OCI-LY7 (cell line): ENCODE data around the gene UGP2. TPM values are rescaled to one million over a fixed set of nuclear protein-coding genes. Genes with fewer than 3 reads are reported as not detected.

Experiments
- BruUV-seq: library from RNA; stranded (reverse); fragments of 400-500 nt; replicated peaks from 2 replicates; lab custom pipeline; 2021; lab: Mats Ljungman, UMichigan
- CTCF ChIA-PET: fragments of 300-600 bp; sonication (Branson Sonifier 250); formaldehyde crosslinking; loops from one replicate; lab custom pipeline; 2022; ENCODE audit warnings: antibody characterized with exemption; ENCODE audit not compliant: unreplicated experiment; lab: Charles Lee
- POLR2A ChIA-PET: fragments of 300-600 bp; sonication (Branson Sonifier 250); formaldehyde crosslinking; loops from one replicate; lab custom pipeline; 2022; ENCODE audit warnings: antibody characterized with exemption; lab: Charles Lee
- DNase-seq: peaks from one replicate; pipeline ENCODE4 v3.0.0-alpha.2; 2015; ENCODE audit warnings: low spot score
- H2AFZ ChIP-seq: fragments of 200-600 bp; sonication (generic), shearing (Covaris generic); 2 replicates; pipeline ENCODE4 v1.6.1; 2014; ENCODE audit warnings: mild to moderate bottlenecking, antibody characterized with exemption, low read length, moderate library complexity
- H3K27ac ChIP-seq: fragments of 200-600 bp; sonication (generic); 2 replicates; pipeline ENCODE4 v1.5.1; 2014; ENCODE audit warnings: mixed run types, low read depth, mild to moderate bottlenecking, moderate library complexity, low read length, inconsistent platforms; ENCODE audit not compliant: poor library complexity, severe bottlenecking
- H3K36me3 ChIP-seq: fragments of 200-600 bp; sonication (generic); 2 replicates; pipeline ENCODE4 v1.6.1; 2014; ENCODE audit warnings: mild to moderate bottlenecking, antibody characterized with exemption, low read length, moderate library complexity, mixed read lengths; ENCODE audit not compliant: insufficient read depth
- H3K4me1 ChIP-seq: fragments of 200-600 bp; sonication (generic); 2 replicates; pipeline ENCODE4 v1.5.1; 2014; ENCODE audit warnings: mild to moderate bottlenecking, low read length; ENCODE audit not compliant: insufficient read depth, poor library complexity, severe bottlenecking
- H3K4me2 ChIP-seq: fragments of 200-600 bp; sonication (generic); 2 replicates; pipeline ENCODE4 v1.6.1; 2014; ENCODE audit warnings: mild to moderate bottlenecking, low read length
- H3K4me3 ChIP-seq: fragments of 200-600 bp; sonication (generic); 2 replicates; pipeline ENCODE4 v1.5.1; 2014; ENCODE audit warnings: mild to moderate bottlenecking, low read depth, low read length; ENCODE audit not compliant: poor library complexity, severe bottlenecking
- H3K79me2 ChIP-seq: fragments of 200-600 bp; sonication (generic); 2 replicates; pipeline ENCODE4 v1.6.1; 2016; ENCODE audit warnings: low read depth, mild to moderate bottlenecking, low read length, moderate library complexity, mixed read lengths; ENCODE audit not compliant: insufficient read depth
- H3K9me2 ChIP-seq: fragments of 200-600 bp; sonication (generic); 2 replicates; pipeline ENCODE4 v1.6.1; 2016; ENCODE audit warnings: mild to moderate bottlenecking, low read length, mixed read lengths; ENCODE audit not compliant: insufficient read depth
- H3K9me3 ChIP-seq: fragments of 200-600 bp; sonication (generic); 2 replicates; pipeline ENCODE4 v1.6.1; 2014; ENCODE audit warnings: mild to moderate bottlenecking, mixed run types, low read length, mixed read lengths
- H4K20me1 ChIP-seq: fragments of 200-600 bp; sonication (generic); 2 replicates; pipeline ENCODE4 v1.6.1; 2014; ENCODE audit warnings: mild to moderate bottlenecking, antibody characterized with exemption, low read length, moderate library complexity, mixed read lengths; ENCODE audit not compliant: insufficient read depth
- CTCF ChIP-seq: fragments of 200-600 bp; sonication (generic); conservative IDR thresholded peaks from 2 replicates; pipeline ENCODE4 v1.5.1; 2014; ENCODE audit warnings: mild to moderate bottlenecking, antibody characterized with exemption, low read length, moderate library complexity, mixed read lengths
- EZH2phosphoT487 ChIP-seq: fragments of 200-600 bp; sonication (generic); IDR thresholded peaks from 2 replicates; pipeline ENCODE4 v1.6.1; 2018; ENCODE audit warnings: low read depth, borderline replicate concordance, mild to moderate bottlenecking, mixed run types, antibody characterized with exemption, low read length, moderate library complexity, mixed read lengths
- intact Hi-C: fragments of 100-400 bp; cut with micrococcal nuclease; formaldehyde crosslinking; loops from one replicate; pipeline ENCODE4 v1.10.0; 2022; ENCODE audit not compliant: unreplicated experiment
- total RNA-seq, 2 experiments: library from RNA; depleted of rRNA in 1 of 2; stranded (reverse); fragments of >200 nt in 1 of 2; shearing (Covaris generic) in 1 of 2; gene quantifications; 2 replicates each; pipeline ENCODE4 v1.2.3, GENCODE V29; 2014 to 2022

UGP2 gene
- total RNA-seq, 2 experiments from 2014 or later, result 53.7 to 71.4 TPM

GRCh38 chr2:63888490-63889402 lies 47.0 kb downstream of the UGP2 start:
- intact Hi-C loops, result loop anchor here (1.0 kb wide), 1 partner anchor 196 kb away; no protein-coding TSS in a partner anchor
- no peak overlapping the region for H3K27ac ChIP-seq
- no TSS peak for BruUV-seq
- no peak overlapping the region for H3K4me3 ChIP-seq
- TF ChIP-seq CTCF (peak; percentile 96), EZH2phosphoT487 (no peak)
- CTCF ChIA-PET, result no interaction called here
- DNase-seq, result peak; percentile 71
- no peaks in the 10 kb centered on the region for H3K4me1 ChIP-seq
- no peaks in the 10 kb centered on the region for H3K79me2 ChIP-seq
- no peak overlapping the region for H3K4me2 ChIP-seq
- H3K36me3 ChIP-seq, result peaks cover 97% of the 10 kb centered on the region
- no peaks in the 10 kb centered on the region for H3K9me2 ChIP-seq
- H3K9me3 ChIP-seq, result no peaks in the 10 kb centered on the region
- no peak overlapping the region for H2AFZ ChIP-seq
- POLR2A ChIA-PET, result no interaction called here
- no peaks in the 10 kb centered on the region for H4K20me1 ChIP-seq

GRCh38 chr2:63890678-63891077 lies 49.0 kb downstream of the UGP2 start:
- H3K79me2 ChIP-seq, result no peaks in the 10 kb centered on the region
- H3K9me3 ChIP-seq, result no peaks in the 10 kb centered on the region
- intact Hi-C loops, result no loop called here
- H3K27ac ChIP-seq, result no peak overlapping the region
- H3K9me2 ChIP-seq, result no peaks in the 10 kb centered on the region
- no TSS peak for BruUV-seq
- no peak overlapping the region for H2AFZ ChIP-seq
- no peak overlapping the region for H3K4me3 ChIP-seq
- POLR2A ChIA-PET, result interaction anchor here (0.6 to 1.1 kb wide), 3 partner anchors 9 to 560 kb away, joined by 3 to 4 read pairs (median 4); no protein-coding TSS in a partner anchor
- no peak for DNase-seq
- CTCF ChIA-PET, result no interaction called here
- peaks cover 95% of the 10 kb centered on the region for H3K36me3 ChIP-seq
- no peaks in the 10 kb centered on the region for H4K20me1 ChIP-seq
- no peaks in the 10 kb centered on the region for H3K4me1 ChIP-seq
- TF ChIP-seq EZH2phosphoT487 (no peak), CTCF (no peak)
- no peak overlapping the region for H3K4me2 ChIP-seq
